KBM-7 (cell line): Measurements from ENCODE around the gene GCK.

Experiments
- DNase-seq: peaks from one replicate; pipeline ENCODE4 v3.0.0-alpha.2; 2015
- in situ Hi-C: fragments of 300-500 bp; cut with MboI; formaldehyde crosslinking; loops from 2 replicates; pipeline ENCODE4 v1.14.3; 2020; ENCODE audit warnings: low sequenced_read_pairs, low pct_unique_long_range_greater_than_20kb, mixed read lengths

GCK gene

GRCh38 chr7:44102846-44103565 is 86.2 kb downstream of the GCK start:
- in situ Hi-C loops = no loop called here
- DNase-seq = no peak

GRCh38 chr7:44101966-44102845 is 87.0 kb downstream of the GCK start:
- in situ Hi-C loops = no loop called here

GRCh38 chr7:44101303-44101965 is 87.8 kb downstream of the GCK start:
- DNase-seq = no peak
- in situ Hi-C loops = no loop called here

More at GRCh38 chr7:44101966-44102845, 87.0 kb downstream of the GCK start:
- DNase-seq = no peak

GRCh38 chr7:44100458-44101302 is 88.6 kb downstream of the GCK start:
- in situ Hi-C loops = no loop called here

GRCh38 chr7:44099669-44100068 is 89.6 kb downstream of the GCK start:
- DNase-seq = no peak
- in situ Hi-C loops = no loop called here

More at GRCh38 chr7:44100458-44101302, 88.6 kb downstream of the GCK start:
- no peak for DNase-seq

- in situ Hi-C loops = no loop called here
- no peak for DNase-seq
Measured at GRCh38 chr7:44098092-44099068, 90.9 kb downstream of the GCK start.

- in situ Hi-C loops = no loop called here
- no peak for DNase-seq
Measured at GRCh38 chr7:44097064-44097932, 91.9 kb downstream of the GCK start.

GRCh38 chr7:44096326-44096881 is 92.8 kb downstream of the GCK start:
- no peak for DNase-seq
- in situ Hi-C loops = no loop called here

GRCh38 chr7:44095781-44096180 is 93.5 kb downstream of the GCK start:
- in situ Hi-C loops = no loop called here
- DNase-seq = no peak

- in situ Hi-C loops = no loop called here
- DNase-seq = no peak
Measured at GRCh38 chr7:44094883-44095592, 94.2 kb downstream of the GCK start.

GRCh38 chr7:44094365-44094764 is 94.9 kb downstream of the GCK start:
- in situ Hi-C loops = no loop called here
- DNase-seq = no peak
